Measurements from ENCODE around the gene PALM3.
"Not testable (repeated sequence)": the region's sequence is repeated elsewhere in the genome, so short reads cannot be mapped to it uniquely, and the experiment has no call there.

PALM3 gene

DNA sequence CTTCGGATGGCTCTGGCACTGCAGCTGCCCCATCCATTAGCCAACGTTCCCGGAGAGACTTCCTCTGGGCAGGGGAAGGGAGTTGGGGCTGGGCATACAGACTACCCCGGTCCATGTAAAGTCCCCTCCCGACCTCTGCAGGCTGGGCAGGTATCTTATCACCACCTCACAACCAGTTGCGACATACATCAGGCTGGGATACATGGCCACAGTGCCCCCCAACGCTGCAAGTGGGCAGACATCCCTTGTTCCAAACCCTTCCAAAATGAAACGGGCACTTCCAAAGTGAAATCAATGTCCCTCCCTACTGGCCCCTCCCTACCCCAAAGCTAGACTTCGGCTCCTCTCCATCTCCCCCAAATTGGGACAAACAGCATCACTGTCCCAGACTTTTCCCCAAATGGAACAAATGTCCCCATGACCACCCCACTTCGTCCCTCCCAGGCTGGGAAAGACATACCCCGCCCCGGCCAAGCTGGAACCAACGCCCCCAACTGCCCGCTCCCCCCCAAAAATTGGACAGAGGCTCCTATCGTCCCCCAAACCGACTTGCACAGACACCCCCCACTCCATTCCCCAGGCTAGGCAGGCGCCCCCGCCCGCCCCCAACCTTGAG lies 5.0 kb downstream of the PALM3 start:
- DNase-seq, result no peak

- no peak for DNase-seq
These were observed 5.7 kb downstream of the PALM3 start for GRCh38 chr19:14056069-14056666.

GRCh38 chr19:14055396-14055795 lies 6.5 kb downstream of the PALM3 start:
- DNase-seq, result no peak

DNA sequence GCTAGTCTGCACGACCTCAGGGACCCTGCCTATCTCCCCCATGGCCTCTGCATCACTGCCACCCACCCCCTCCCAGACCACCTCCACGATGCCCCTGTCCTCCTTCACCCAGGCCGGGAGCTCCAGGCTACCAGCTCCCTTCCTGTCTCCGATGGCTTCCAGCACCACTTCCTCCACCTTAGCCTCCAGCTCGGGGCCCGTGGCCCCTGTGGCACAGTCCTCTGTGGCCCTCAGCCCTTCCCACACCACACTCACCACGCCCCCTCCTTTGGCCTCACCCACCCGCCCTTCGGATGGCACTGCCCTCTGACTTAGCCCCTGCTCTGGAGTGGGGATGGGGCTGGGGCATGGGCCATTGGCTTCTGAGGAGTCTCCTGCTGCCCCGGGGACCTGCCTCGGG lies 7.2 kb downstream of the PALM3 start:
- DNase-seq, result no peak

GRCh38 chr19:14054099-14054498 lies 7.8 kb downstream of the PALM3 start:
- DNase-seq, result no peak

- no peak for DNase-seq
These were observed 8.4 kb downstream of the PALM3 start for GRCh38 chr19:14053500-14053899.

DNA sequence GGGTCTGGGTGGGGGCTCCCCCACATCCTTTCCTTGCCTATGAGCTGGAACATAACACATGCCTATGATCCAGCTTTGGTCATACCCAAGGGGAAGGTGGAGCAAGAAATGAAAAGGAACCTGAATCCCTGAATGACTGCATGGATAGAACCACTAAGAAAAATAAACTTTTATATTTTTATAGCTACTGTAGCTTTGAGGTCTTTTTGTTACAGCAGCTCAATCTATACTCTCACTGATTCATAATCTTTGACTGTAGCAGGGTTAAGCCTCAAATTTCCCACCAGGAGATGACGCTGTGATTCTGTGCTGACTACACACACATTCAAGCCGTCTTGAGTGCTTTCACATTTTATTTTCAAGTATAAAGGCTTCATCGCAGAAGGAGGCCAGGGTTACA lies 8.8 kb downstream of the PALM3 start:
- DNase-seq, result no peak

- DNase-seq, result no peak
These were observed 9.4 kb downstream of the PALM3 start for GRCh38 chr19:14052470-14052869.

GRCh38 chr19:14051980-14052379 lies 9.9 kb downstream of the PALM3 start:
- no peak for DNase-seq

- not testable (repeated sequence) for DNase-seq
These were observed 10.9 kb downstream of the PALM3 start for GRCh38 chr19:14050961-14051360.

GRCh38 chr19:14050512-14050911 lies 11.4 kb downstream of the PALM3 start:
- DNase-seq, result no peak

- no peak for DNase-seq
These were observed 13.3 kb downstream of the PALM3 start for GRCh38 chr19:14048443-14049153.

DNA sequence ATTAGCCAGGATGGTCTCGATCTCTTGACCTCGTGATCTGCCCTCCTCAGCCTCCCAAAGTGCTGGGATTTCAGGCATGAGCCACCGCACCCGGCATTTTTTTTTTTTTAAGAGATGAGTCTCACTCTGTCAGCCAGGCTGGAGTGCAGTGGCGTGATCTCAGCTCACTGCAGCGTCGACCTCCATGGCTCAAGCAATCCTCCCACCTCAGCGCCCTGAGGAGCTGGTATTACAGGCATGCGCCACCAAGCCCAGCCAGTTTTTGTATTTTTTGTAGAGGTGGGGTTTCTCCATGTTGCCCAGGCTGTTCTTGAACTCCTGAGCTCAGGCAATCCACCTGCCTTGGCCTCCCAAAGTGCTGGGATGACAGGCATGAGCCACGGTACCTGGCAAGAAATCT lies 14.0 kb downstream of the PALM3 start:
- DNase-seq, result not testable (repeated sequence)

GRCh38 chr19:14042659-14043608 lies 18.9 kb downstream of the PALM3 start:
- DNase-seq, result peak; percentile 37

GRCh38 chr19:14039181-14039580 lies 22.7 kb downstream of the PALM3 start:
- DNase-seq, result no peak

- no peak for DNase-seq
These were observed 26.2 kb downstream of the PALM3 start for GRCh38 chr19:14035706-14036105.

GRCh38 chr19:14035159-14035558 lies 26.7 kb downstream of the PALM3 start:
- not testable (repeated sequence) for DNase-seq

DNA sequence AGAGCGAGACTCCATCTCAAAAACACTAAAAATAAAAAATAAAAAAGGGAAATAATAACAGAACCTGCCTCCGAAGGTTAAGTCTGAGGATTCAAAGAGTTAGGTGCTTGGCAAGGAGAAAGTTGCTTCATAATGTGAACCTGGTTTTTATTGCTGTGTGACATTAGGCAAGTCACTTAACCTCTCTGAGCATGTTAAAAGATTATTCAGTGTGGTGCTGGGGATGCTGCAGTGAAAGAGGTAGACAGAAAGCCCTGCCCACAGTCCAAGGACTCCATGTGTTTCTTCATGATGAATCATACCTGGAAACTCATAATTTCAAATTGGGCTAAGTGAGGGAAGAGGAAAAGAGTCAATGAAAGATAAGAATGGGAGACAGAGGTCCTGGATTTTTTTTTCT lies 27.9 kb downstream of the PALM3 start:
- no peak for DNase-seq

GRCh38 chr19:14031719-14032480 lies 30.0 kb downstream of the PALM3 start, which contains the start of gene IL27RA:
IL27RA (plus strand) TSS chr19:14031762; CDS start chr19:14031873, 111 bp downstream.
- DNase-seq, result no peak

- no peak for DNase-seq
These were observed 30.7 kb downstream of the PALM3 start for GRCh38 chr19:14030997-14031718.

- DNase-seq, result no peak
These were observed 33.0 kb downstream of the PALM3 start for GRCh38 chr19:14028901-14029300.
